Measurements from ENCODE around the gene EVC. TPM values are rescaled to one million over a fixed set of nuclear protein-coding genes. Genes with fewer than 3 reads are reported as not detected.

EVC gene
- total RNA-seq, 1 donor from 2014 or later: 71.3 TPM

DNA sequence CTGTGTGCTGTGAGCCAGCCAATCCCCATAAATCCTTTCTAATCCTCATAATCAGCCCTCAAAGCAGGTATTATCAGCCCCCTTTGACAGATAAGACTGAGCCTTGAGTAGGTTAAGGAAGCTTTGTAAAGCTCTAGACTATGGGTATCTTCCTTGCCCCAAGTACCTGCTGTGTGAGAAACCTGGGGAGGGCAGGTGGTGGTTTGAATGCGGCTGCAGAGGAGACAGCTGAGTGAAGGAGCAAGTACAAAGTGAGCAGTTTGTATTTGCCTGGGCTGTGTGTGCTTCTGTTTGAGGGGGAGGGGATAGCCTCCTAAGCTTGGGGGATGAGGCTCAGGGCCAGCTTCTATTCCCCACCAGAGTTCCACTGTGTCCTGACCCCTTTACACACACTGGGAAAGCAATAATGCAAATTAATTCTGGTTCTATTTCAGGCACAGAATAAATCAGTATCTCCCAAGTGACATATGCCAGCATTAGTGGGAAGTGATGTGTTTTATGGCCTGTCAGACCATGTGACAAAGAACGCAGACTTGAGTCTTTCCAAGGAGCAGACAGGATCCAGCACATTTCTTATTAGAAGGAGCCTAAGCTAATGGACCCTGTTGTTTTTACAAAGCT, 63.5 kb downstream of the EVC start:
- ATAC-seq: no peak
- no peak for DNase-seq (ENCODE audit: low spot score)
- intact Hi-C loops (cut with DNase I): no loop called here

DNA sequence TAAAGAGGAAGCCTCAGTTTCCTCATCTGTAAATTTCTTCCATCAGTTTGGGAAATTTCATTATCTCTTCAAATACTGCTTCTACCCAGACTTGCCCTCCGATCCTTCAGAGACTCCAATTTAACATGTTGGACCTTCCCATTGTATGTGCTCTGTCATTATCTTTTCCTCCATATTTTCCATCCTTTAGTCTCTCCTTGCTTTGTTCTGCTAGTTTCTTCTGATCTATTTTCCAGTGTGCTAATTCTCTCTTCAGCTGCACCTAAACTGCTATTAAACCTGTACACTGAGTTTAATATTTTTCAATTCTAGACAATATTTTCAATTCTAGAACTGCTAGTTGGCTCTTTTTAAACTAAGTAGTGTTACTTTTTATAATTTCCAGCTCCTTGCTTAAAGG, 65.5 kb downstream of the EVC start:
- DNase-seq (ENCODE audit: low spot score): no peak
- no peak for ATAC-seq
- intact Hi-C loops (cut with DNase I): no loop called here

DNA sequence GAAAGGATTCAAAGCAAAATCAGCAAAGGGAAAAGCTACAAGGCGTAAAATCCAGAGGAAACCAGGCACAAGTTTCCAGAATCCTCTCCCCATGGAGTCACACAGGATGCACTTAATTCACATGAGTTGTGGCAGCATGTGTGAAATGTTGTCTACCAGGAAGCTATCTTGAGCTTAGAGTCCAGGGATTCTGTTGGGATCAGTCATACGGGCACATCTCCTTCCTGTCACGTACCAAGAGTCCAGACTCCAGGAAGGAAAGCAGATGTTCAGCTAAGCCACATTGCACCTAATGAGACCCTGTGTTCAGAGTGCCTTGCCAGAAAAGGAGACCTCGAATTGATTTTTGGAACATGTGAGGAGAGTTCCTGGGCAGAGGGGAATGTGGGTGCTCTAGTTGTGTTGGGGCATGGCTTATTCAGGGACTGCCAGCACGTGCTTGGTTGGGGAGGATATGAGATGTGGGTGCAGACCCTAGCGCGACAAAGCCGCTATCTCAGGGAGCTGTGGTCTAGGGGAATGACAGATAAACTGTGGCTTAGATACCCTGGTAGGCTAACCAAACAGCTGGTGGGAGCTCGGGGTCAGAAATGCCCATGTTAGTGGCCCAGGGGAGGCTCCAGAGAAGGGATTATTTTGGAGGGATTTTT, 70.0 kb downstream of the EVC start:
- ATAC-seq: no peak
- intact Hi-C loops (cut with DNase I): no loop called here
- no peak for DNase-seq (ENCODE audit: low spot score)

DNA sequence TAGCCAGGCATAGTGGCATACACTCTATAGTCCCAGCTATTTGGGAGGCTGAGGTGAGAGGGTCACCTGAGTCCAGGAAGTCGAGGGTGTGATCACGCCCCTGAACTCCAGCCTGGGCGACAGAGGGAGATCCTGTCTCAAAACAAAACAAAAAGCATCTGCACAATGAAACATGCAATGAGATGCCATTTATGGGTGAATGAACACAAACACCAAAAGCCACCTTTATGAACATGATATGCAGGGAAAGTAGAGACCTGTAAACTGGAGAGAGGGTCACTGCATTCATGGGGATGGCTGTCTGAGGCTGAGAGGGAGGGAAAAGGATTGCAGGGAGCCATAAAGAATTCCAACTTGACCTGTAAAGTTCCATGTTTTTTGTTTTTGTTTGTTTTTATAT, 70.7 kb downstream of the EVC start:
- intact Hi-C loops (cut with DNase I): no loop called here
- DNase-seq (ENCODE audit: low spot score): no peak
- no peak for ATAC-seq

DNA sequence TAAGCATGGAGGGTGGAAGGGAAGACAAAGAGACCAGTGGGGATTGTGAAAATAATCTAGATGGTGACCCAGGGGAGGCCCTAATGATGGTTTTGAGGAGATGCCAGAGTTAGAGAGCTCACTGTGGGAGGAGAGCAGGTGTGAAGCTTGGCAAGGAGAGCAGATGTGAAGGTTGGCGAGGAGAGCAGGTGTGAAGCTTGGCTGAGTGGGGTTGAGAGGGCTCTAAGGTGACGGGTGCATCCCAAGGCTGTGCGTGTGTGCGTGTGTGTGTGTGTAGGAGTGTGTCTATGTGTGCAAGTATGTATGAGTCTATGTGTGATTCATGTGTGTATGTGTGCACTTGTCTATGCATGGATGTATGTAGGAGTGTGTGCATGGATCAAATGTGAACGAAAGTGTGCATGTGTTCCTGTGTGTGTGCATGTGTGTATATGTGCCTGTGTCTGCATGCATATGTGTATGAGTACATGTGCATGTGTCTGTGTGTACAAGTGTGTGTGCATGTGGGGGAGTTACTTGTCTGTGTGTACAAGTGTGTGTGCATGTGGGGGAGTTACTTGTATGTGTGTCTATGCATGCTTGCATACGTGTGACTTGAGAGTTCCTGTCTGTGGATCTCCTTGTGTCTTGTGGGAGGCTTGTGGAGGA, 72.0 kb downstream of the EVC start:
- DNase-seq (ENCODE audit: low spot score): no peak
- intact Hi-C loops (cut with DNase I): no loop called here
- no peak for ATAC-seq

DNA sequence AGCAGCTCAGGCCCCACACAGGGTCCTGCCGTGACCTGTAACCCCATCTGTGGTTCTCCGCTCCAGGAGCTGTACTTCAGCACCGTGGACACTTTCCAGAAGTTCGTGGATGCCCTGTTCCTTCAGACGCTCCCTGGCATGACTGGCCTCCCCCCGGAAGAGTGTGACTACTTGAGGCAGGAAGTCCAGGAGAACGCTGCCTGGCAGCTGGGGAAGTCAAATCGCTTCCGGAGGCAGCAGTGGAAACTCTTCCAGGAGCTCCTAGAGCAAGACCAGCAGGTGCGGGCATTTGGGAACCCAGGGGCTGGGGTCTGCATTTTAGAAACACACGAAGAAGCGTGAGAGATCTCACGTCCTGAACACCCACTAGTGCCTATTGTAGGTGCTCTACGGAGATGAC, 72.5 kb downstream of the EVC start:
- ATAC-seq (no peak), DNase-seq (ENCODE audit: low spot score) (no peak)
- intact Hi-C loops (cut with DNase I): no loop called here

DNA sequence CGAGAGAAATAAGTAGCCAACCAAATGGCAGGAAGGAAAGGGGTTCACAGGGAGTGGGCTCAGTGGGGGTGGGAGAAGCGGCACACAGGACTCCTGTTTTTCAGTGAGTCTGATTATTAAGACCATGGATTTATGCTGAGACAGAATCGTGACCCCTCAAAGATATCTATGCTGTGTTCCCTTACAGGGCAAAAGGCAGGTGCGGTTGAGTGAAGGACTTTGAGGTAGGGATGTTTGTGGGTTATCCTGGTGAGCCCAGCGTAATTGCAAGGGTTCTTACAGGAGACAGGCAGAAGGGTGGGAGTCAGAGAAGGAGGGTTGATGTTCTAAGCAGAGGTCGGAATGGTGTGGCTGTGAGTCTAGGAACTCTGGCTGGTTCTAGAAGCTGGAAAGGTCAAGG, 73.0 kb downstream of the EVC start:
- DNase-seq (ENCODE audit: low spot score): no peak
- no peak for ATAC-seq
- intact Hi-C loops (cut with DNase I): no loop called here

DNA sequence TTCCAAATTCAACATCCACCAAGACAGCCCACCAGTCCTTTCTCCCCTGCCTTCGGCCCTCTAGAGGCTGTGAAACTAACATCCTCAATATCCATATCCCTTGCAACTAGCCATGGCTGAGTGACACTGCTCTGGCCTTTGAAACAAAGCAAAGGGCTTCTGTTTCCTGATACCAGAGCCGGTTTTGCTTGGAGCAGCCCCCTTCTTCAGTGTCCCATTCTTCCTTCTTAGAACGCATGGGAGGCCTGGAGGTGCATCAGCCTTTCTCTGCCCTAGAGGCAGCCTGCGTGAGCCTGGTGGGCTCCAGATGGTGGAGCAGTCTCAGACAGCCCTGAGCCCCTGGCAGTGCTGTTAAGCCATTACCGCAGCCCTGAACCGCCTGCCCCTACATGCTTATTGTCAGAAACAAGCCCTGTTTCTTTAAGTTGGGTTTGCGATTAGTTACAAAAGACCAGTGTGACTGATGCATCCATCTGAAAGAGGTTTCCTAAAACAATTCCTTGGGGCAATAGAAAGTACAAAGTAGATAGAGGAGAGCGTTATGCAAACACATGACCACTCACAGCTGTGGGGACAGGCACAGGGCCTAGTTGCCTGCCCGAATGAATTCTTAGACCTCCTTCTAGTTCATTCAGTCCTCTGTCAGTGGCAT, 74.1 kb downstream of the EVC start:
- intact Hi-C loops (cut with DNase I): no loop called here
- peak; percentile 91 for ATAC-seq
- DNase-seq (ENCODE audit: low spot score): no peak

DNA sequence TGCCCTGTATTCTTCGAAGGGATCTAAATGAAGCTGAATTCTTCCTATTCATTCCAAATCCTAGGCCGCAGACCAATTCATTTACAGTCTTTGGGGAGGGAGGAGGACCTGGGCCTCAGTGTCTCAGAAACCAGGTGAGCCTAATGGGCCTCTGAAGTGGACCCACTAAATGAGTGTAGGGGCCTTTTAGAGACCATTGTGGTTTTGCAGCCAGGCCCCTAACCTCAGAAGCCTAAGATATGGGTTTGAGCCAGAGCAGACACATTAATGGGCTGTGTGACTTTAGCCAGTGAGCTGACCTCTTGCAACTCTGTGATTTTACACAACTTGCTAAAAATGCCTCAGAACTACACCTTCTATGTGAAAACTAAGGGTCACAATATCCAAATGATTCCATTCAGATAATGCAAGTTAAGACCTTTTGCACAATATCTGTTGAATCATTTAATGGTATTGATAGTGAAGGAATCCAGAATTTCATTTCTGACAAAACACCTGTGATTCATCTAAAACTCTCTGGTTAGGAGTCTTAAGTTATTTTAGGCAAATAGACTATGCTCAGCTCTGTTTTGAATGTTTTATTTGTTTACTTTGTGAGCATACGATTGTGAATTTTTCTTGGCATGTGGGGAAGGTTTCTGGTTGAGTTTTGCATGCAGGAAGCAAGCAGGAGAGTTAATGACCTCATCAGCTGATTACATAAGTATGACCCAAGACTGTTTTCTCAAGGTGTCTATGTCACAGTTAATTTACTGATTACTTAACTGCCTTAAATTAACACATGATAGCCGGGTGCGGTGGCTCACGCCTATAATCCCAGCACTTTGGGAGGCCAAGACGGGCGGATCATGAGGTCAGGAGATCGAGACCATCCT, 75.0 kb downstream of the EVC start:
- intact Hi-C loops (cut with DNase I): no loop called here
- DNase-seq (ENCODE audit: low spot score) (no peak), ATAC-seq (peak; percentile 74)

DNA sequence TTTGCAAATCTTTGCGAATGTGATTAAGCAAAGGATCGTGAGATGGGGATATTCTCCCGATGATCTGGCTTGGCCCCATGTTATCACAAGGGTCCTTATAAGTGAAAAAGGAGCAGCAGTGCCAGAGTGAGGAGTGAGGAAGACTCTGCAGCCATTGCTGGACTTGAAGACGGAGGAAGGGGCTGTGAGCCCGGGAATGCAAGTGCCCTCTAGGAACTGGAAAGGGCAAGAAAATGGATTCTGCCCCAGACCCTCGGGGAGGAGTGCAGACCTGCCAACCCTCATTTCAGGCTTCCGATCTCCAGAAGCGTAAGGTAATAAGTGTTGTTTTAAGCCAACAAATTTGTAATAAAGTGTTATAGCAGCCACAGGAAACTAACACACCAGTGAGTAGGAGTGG, 76.3 kb downstream of the EVC start:
- intact Hi-C loops (cut with DNase I): no loop called here
- DNase-seq (ENCODE audit: low spot score) (no peak), ATAC-seq (no peak)

DNA sequence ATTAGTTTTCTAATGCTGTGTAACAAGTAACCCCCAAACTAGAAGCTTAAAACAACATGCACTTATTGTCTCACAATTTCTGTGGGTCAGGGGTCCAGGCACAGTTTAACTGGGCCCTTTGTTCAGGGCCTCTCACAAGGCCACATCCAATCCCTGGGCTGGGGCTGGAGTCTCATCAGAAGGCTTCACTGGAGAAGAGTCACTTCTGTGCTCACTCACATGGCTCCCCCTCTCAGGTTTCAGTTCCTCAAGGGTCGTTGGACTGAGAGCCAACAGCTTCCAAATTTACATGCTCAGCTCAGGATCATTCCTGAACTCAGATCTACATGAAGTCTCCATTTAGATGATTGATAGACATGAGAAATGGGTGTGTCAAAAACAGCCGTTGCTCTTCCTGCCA, 77.1 kb downstream of the EVC start:
- no peak for DNase-seq (ENCODE audit: low spot score)
- intact Hi-C loops (cut with DNase I): no loop called here
- no peak for ATAC-seq

DNA sequence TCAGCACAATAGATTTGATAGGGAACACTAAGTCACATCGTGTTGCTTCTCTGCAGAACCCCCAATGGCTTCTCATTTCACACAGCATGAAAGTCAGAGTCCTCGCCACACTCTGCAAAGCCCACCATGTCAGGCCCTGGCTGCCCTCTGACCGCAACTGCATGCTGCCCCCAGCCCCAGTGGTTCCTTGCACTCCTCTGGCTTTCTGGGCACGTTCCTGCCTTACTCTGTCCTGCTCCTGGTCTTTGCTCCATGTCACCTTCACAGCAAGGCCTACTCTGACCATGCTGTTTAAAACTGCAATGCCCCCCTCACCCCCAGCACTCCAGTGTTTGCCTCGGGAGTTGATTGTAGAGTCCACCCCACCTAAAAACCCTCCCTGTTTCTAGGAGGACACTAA, 78.1 kb downstream of the EVC start:
- ATAC-seq (no peak), DNase-seq (ENCODE audit: low spot score) (no peak)
- intact Hi-C loops (cut with DNase I): no loop called here

DNA sequence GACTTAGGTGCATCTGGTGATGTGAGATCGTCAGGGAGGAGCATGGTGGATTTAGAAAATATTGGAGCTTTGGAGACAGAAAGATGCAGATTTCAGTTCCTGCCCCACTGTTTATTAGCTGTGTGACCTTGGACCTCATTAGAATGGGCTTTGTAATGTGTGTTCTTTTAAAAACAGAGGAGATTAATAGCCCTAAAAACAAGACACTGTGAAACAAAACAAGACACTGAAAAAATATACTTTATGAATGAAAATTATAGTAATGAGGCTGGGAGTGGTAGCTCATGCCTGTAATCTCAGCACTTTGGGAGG, 79.5 kb downstream of the EVC start:
- DNase-seq (ENCODE audit: low spot score): no peak
- ATAC-seq: no peak
- intact Hi-C loops (cut with DNase I): no loop called here

DNA sequence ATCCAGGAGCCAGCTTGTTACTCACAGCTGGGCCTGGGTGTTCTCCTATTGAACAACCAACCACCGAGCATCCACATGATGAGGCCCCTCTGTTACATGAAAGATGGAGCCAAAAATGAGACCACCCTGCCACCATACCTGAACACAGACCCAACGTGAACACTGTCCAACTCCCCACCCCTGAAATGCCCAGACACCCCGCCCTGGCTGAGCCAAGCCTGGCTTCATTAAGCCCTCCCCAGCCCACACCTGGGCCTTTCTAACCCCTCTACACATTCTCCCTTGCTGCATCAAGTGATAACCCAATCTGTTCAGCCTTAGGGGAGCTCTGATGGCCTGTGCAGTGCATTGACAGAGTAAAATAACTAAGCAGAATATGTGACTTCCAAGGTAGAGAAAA, 80.7 kb downstream of the EVC start:
- intact Hi-C loops (cut with DNase I): no loop called here
- ATAC-seq: no peak
- peak; percentile 18 for DNase-seq (ENCODE audit: low spot score)

DNA sequence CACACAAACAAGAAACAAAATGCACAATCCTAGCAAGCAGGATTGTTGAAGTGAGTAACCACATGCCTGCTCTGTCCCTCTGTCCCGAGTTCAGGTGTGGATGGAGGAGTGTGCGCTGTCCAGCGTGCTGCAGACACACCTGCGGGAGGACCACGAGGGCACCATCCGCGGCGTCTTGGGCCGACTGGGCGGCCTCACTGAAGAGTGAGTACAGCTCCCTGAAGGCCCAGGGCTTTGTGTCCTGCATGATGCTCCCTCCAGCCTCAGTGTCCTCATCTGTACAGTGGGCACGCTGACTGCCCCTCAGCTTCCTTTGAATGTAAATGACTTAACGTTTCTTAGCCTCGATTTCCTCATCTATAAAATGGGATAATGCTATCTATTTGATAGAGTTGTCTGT, 82.5 kb downstream of the EVC start:
- ATAC-seq: no peak
- peak; percentile 43 for DNase-seq (ENCODE audit: low spot score)
- intact Hi-C loops (cut with DNase I): no loop called here

DNA sequence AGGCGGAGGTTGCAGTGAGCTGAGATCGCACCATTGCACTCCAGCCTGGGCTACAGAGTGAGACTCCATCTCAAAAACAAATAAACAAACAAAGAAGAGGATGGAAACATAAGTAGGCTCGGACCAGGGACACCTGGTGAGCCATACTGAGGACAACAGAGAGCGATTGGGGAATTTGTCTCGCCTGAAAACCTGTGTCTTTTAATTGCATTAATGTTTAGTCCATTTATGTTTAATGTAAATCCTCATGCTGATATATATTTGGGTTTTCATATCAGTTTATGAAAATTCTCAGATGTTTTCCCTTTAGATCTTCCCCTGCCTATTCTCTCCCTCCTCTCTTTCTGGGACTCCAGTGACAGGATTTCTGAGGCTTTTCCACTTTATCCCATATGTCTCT, 84.6 kb downstream of the EVC start:
- no peak for ATAC-seq
- DNase-seq (ENCODE audit: low spot score): no peak
- intact Hi-C loops (cut with DNase I): no loop called here

DNA sequence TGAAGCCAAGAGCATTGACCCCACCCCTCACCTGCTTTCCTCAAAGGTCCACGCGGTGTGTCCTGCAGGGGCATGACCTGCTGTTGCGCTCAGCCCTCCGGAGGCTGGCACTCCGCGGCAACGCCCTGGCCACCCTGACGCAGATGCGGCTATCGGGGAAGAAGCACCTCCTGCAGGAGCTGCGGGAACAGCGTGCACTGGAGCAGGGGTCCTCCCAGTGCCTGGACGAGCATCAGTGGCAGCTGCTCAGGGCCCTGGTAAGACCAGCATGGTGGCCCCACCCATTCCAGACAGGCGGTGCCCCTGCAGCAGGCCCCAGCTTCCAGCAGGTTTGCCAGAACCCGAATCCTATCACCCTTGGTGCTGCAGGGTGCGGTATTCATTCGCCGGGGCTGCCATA, 86.0 kb downstream of the EVC start:
- intact Hi-C loops (cut with DNase I): no loop called here
- DNase-seq (ENCODE audit: low spot score) (peak; percentile 47), ATAC-seq (no peak)

DNA sequence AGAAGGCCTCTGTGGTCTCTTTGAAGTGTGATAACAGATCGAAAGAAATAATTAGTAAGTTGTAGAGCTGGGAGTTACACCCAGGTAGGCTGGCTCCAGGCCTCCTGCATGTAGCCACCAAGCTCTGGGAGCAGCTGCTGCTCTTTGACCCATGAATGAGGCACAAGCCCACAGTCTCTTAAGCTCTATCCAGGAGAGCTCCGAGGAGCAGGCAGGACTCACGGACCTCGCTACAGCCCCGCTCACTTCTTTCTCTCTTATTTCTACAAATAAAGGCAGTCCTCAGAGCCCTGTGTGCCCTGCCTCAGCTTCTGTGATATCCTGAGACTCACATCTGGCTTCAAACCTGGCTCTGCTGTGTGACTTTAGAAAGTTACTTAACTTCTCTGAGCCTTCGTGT, 86.9 kb downstream of the EVC start:
- ATAC-seq (no peak), DNase-seq (ENCODE audit: low spot score) (no peak)
- intact Hi-C loops (cut with DNase I): no loop called here

DNA sequence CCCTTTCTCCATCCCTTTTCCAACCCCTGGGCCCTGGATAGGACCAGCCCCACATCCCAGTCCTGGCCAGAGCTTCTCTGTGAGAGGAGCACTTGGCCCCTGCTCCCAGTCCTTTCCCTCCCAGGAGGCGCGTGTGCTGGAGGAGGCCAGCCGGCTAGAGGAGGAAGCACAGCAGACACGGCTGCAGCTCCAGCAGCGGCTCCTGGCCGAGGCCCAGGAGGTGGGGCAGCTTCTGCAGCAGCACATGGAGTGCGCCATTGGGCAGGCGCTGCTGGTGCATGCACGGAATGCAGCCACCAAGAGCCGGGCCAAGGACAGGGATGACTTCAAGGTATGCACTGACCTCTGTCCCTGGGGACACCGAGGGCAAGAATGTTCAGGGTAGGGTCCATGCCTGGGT, 87.5 kb downstream of the EVC start:
- peak; percentile 41 for DNase-seq (ENCODE audit: low spot score)
- intact Hi-C loops (cut with DNase I): no loop called here
- ATAC-seq: peak; percentile 22

DNA sequence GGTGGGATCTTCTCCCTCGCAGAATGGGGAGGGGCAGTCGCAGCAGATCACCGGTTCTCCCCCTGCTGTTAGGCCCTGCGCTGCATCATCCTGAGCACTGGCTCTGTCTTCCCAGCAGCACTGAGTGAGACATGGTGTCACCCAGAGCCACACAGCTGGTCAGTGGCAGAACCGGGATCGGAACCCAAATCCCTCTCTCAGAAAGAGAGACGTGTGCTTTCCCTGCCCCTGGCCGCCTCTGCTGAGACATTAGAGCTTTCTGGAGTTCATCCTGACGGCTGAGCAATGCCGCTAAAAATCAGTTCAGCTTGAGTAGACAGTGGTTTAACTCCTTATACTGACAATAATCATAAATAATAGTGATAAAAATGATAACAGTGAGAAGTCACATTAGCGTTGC, 87.9 kb downstream of the EVC start:
- no peak for ATAC-seq
- no peak for DNase-seq (ENCODE audit: low spot score)
- intact Hi-C loops (cut with DNase I): no loop called here
